ENCODE measurements around the gene C22orf39.

- TF ChIP-seq, protein P1, sequence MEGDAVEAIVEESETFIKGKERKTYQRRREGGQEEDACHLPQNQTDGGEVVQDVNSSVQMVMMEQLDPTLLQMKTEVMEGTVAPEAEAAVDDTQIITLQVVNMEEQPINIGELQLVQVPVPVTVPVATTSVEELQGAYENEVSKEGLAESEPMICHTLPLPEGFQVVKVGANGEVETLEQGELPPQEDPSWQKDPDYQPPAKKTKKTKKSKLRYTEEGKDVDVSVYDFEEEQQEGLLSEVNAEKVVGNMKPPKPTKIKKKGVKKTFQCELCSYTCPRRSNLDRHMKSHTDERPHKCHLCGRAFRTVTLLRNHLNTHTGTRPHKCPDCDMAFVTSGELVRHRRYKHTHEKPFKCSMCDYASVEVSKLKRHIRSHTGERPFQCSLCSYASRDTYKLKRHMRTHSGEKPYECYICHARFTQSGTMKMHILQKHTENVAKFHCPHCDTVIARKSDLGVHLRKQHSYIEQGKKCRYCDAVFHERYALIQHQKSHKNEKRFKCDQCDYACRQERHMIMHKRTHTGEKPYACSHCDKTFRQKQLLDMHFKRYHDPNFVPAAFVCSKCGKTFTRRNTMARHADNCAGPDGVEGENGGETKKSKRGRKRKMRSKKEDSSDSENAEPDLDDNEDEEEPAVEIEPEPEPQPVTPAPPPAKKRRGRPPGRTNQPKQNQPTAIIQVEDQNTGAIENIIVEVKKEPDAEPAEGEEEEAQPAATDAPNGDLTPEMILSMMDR (IDR thresholded peaks at IDR 0.05) = no peak
- no peak for TF ChIP-seq EP300 (IDR thresholded peaks at IDR 0.05)
Measured at GRCh38 chr22:19464546-19464945, 17.0 kb upstream of the C22orf39 start.

Measured in ovary (tissue), 3 donors.